Astrocyte (in vitro differentiated cells and primary cell): Measurements from ENCODE around the gene EXOC6B. TPM values are rescaled to one million over a fixed set of nuclear protein-coding genes. Genes with fewer than 3 reads are reported as not detected.

Experiments used
- DNase-seq: peaks from one replicate; pipeline ENCODE4 v3.0.0-alpha.2; 2010; ENCODE audit warnings: low read depth
- FAIRE-seq: peaks from 2 replicates; lab custom pipeline; 2011; peaks lifted over from hg19 to GRCh38; lab: Jason Lieb, UNC
- H2AFZ ChIP-seq: 2 replicates; pipeline ENCODE4 v1.6.0; 2012; ENCODE audit warnings: low read depth, low read length, inconsistent platforms
- H3K27ac ChIP-seq: 2 replicates; pipeline ENCODE4 v1.5.1; 2011; ENCODE audit warnings: low read depth, low read length, inconsistent platforms
- H3K27me3 ChIP-seq: 2 replicates; pipeline ENCODE4 v1.6.0; 2011; ENCODE audit warnings: low read length, inconsistent platforms; ENCODE audit not compliant: insufficient read depth
- H3K36me3 ChIP-seq: 2 replicates; pipeline ENCODE4 v1.5.1; 2011; ENCODE audit warnings: low read length, inconsistent platforms; ENCODE audit not compliant: insufficient read depth
- H3K4me1 ChIP-seq: 2 replicates; pipeline ENCODE4 v1.5.1; 2011; ENCODE audit warnings: low read length, inconsistent platforms; ENCODE audit not compliant: insufficient read depth
- H3K4me2 ChIP-seq: 2 replicates; pipeline ENCODE4 v1.6.0; 2012; ENCODE audit warnings: low read length, inconsistent platforms
- H3K4me3 ChIP-seq: 2 replicates; pipeline ENCODE4 v1.5.1; 2011; ENCODE audit warnings: low read depth, mild to moderate bottlenecking, low read length, inconsistent platforms; ENCODE audit not compliant: insufficient read depth
- H3K79me2 ChIP-seq: 2 replicates; pipeline ENCODE4 v1.6.0; 2012; ENCODE audit warnings: mild to moderate bottlenecking, low read length, inconsistent platforms; ENCODE audit not compliant: insufficient read depth
- H3K9ac ChIP-seq: 2 replicates; pipeline ENCODE4 v1.6.0; 2012; ENCODE audit warnings: mild to moderate bottlenecking, low read length, inconsistent platforms
- H3K9me3 ChIP-seq: 2 replicates; pipeline ENCODE4 v1.5.1; 2012; ENCODE audit warnings: low read depth, mild to moderate bottlenecking, low read length, inconsistent platforms; ENCODE audit not compliant: insufficient read depth
- H4K20me1 ChIP-seq: 2 replicates; pipeline ENCODE4 v1.6.0; 2012; ENCODE audit warnings: low read length, inconsistent platforms; ENCODE audit not compliant: insufficient read depth
- H3K27ac Mint-ChIP-seq: one replicate; pipeline ENCODE4 v1.8.0; 2021; ENCODE audit warnings: mild to moderate bottlenecking, mixed read lengths; ENCODE audit not compliant: unreplicated experiment
- H3K27me3 Mint-ChIP-seq: one replicate; pipeline ENCODE4 v1.8.0; 2021; ENCODE audit warnings: low read depth, mixed read lengths; ENCODE audit not compliant: unreplicated experiment
- H3K36me3 Mint-ChIP-seq: one replicate; pipeline ENCODE4 v1.8.0; 2021; ENCODE audit warnings: low read depth, mixed read lengths; ENCODE audit not compliant: unreplicated experiment
- H3K4me1 Mint-ChIP-seq: one replicate; pipeline ENCODE4 v1.8.0; 2021; ENCODE audit warnings: low read depth, mixed read lengths; ENCODE audit not compliant: unreplicated experiment
- H3K4me3 Mint-ChIP-seq: one replicate; pipeline ENCODE4 v1.8.0; 2021; ENCODE audit warnings: mild to moderate bottlenecking, moderate library complexity, mixed read lengths; ENCODE audit not compliant: unreplicated experiment
- H3K9me3 Mint-ChIP-seq: one replicate; pipeline ENCODE4 v1.8.0; 2021; ENCODE audit warnings: mild to moderate bottlenecking, mixed read lengths; ENCODE audit not compliant: unreplicated experiment
- EZH2 ChIP-seq: IDR thresholded peaks from 2 replicates; pipeline ENCODE4 v1.6.1; 2012; ENCODE audit warnings: mild to moderate bottlenecking, low read length, inconsistent platforms; ENCODE audit not compliant: insufficient read depth
- total RNA-seq: library from RNA; stranded (reverse); gene quantifications from 2 replicates; pipeline ENCODE4 v1.2.1, GENCODE V29; 2021
- TF ChIP-seq, protein P1 (sequence below): IDR thresholded peaks from 2 replicates; pipeline ENCODE4 v1.5.1; 2011; ENCODE audit warnings: low read depth, mild to moderate bottlenecking, inconsistent platforms, low read length, moderate library complexity; ENCODE audit not compliant: insufficient read depth

EXOC6B gene
- total RNA-seq, 1 donor from 2014 or later = 31.8 TPM

DNA sequence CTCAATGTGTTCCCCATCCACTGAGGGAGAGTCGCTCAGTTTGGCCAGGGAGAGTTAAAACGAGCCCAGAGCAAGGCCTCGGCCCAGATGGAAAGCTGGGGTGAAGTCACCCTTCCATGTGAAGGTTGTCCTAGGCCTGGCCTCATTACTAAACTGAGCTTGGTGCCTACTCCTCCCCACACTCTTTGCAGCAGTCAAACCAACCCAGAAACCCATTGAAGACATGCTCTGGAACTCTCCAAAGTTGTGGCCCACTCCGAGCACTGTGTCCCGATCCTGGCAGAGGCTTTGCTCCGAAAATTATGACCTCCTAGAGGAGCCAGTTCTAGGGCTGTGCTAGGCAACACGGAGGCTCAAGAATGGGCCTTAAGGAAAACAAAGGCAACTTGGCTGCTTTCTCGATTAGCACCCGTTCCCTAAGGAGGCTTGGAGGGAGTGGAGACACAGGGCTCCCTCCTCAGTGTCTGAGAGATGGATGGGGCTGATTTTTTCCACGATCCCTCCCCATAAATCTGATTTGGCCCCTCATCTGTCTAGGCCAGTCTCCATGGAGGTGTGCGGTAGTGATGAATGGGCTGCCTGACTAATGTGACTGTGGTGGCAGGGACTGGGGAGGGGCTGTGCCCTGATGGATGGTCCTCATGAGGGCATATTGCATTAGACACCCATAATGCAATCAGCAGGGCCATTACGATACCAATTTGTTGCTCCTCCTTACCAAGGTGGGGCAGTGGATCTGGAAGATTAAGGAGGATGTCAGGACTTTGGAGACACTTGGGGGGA lies 666.4 kb downstream of the EXOC6B start:
- H3K9me3 Mint-ChIP-seq = peaks cover 2% of the 10 kb centered on the region
- DNase-seq (no peak), FAIRE-seq (no peak)
- no peaks in the 10 kb centered on the region for H4K20me1 ChIP-seq
- H3K9me3 ChIP-seq = no peaks in the 10 kb centered on the region
- no peaks in the 10 kb centered on the region for H3K4me1 ChIP-seq
- H3K27ac Mint-ChIP-seq = no peak overlapping the region
- H3K36me3 ChIP-seq = no peaks in the 10 kb centered on the region
- no peak overlapping the region for H3K27ac ChIP-seq
- H2AFZ ChIP-seq = no peak overlapping the region
- TF ChIP-seq EZH2 = no peak
- TF ChIP-seq, protein P1, sequence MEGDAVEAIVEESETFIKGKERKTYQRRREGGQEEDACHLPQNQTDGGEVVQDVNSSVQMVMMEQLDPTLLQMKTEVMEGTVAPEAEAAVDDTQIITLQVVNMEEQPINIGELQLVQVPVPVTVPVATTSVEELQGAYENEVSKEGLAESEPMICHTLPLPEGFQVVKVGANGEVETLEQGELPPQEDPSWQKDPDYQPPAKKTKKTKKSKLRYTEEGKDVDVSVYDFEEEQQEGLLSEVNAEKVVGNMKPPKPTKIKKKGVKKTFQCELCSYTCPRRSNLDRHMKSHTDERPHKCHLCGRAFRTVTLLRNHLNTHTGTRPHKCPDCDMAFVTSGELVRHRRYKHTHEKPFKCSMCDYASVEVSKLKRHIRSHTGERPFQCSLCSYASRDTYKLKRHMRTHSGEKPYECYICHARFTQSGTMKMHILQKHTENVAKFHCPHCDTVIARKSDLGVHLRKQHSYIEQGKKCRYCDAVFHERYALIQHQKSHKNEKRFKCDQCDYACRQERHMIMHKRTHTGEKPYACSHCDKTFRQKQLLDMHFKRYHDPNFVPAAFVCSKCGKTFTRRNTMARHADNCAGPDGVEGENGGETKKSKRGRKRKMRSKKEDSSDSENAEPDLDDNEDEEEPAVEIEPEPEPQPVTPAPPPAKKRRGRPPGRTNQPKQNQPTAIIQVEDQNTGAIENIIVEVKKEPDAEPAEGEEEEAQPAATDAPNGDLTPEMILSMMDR = no peak
- no peak overlapping the region for H3K4me2 ChIP-seq
- H3K4me3 Mint-ChIP-seq = no peak overlapping the region
- peaks cover 36% of the 10 kb centered on the region for H3K27me3 ChIP-seq
- peaks cover 57% of the 10 kb centered on the region for H3K27me3 Mint-ChIP-seq
- no peak overlapping the region for H3K4me3 ChIP-seq
- no peaks in the 10 kb centered on the region for H3K4me1 Mint-ChIP-seq
- no peaks in the 10 kb centered on the region for H3K79me2 ChIP-seq
- H3K36me3 Mint-ChIP-seq = no peaks in the 10 kb centered on the region
- no peak overlapping the region for H3K9ac ChIP-seq

DNA sequence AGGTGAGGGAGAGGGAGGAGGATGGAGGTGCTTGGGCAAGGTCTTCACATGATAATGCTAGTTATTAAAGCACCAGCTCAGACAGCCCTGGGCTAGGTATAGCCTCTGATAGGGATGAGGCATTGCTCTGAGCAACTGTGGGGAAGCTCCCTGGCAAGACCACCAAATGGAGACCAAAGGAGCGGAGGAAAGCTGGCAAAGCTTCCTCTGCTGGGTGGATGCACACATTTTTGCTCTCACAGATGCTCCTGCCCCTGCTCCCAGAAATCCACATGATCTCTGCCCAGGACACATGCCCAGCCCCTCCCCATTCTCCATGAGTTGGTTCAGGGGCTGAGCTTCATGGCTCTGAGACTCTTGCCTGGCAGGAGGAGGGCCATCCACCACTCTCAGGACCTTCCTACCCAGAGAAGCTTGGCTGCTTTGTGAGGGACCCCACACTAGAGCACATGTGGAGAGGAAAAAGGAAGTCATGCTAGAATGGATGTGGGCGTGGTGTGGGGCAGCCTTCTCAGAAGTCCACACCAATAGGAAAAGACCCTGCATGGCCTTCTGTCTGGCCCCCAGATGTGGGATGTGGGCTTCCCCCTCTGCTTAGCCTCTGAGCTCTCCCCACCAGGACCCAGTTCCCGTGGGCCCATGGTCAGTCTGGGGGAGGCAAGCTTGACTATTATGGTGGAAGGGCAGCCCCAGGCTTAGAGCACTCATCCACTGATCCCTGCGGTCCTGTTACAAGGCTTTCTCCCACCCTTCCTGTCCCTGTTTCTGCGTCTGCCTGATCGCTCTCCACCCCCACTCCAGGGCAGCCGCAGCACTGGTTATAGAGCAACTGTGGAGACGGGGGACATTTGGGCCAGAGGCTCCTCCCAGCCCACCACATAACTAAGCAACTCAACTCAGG lies 667.7 kb downstream of the EXOC6B start:
- TF ChIP-seq, protein P1 = no peak
- no peak for TF ChIP-seq EZH2
- peaks cover 67% of the 10 kb centered on the region for H3K27me3 Mint-ChIP-seq

More for the DNA sequence above, 667.7 kb downstream of the EXOC6B start:
- no peaks in the 10 kb centered on the region for H3K36me3 Mint-ChIP-seq
- DNase-seq = no peak
- Histone ChIP-seq H2AFZ (no peak overlapping the region), H3K4me2 (no peak overlapping the region), H3K79me2 (no peaks in the 10 kb centered on the region), H3K9me3 (no peaks in the 10 kb centered on the region), H3K27ac (no peak overlapping the region), H3K9ac (no peak overlapping the region), H4K20me1 (no peaks in the 10 kb centered on the region), H3K4me1 (no peaks in the 10 kb centered on the region), H3K4me3 (no peak overlapping the region), H3K36me3 (no peaks in the 10 kb centered on the region), H3K27me3 (peaks cover 46% of the 10 kb centered on the region)
- H3K4me3 Mint-ChIP-seq = no peak overlapping the region
- peaks cover 2% of the 10 kb centered on the region for H3K9me3 Mint-ChIP-seq
- no peaks in the 10 kb centered on the region for H3K4me1 Mint-ChIP-seq
- no peak overlapping the region for H3K27ac Mint-ChIP-seq
- no peak for FAIRE-seq
